GM06990 (cell line): ENCODE measurements around the gene DNAJB4.

ENCODE experiments used
- DNase-seq: peaks from one replicate; pipeline ENCODE4 v3.0.0-alpha.2; 2011; ENCODE audit not compliant: insufficient read length; ENCODE audit errors: extremely low read depth
- H3K27me3 ChIP-seq: replicated peaks from 2 replicates; pipeline ENCODE4 v1.6.0; 2011; ENCODE audit warnings: low read length; ENCODE audit not compliant: control insufficient read depth, insufficient read depth
- H3K36me3 ChIP-seq: 2 replicates; pipeline ENCODE4 v1.5.1; 2011; ENCODE audit warnings: low read length; ENCODE audit not compliant: control insufficient read depth, insufficient read depth
- H3K4me3 ChIP-seq: replicated peaks from 2 replicates; pipeline ENCODE4 v1.5.1; 2011; ENCODE audit warnings: low read depth, mild to moderate bottlenecking, control low read depth, low read length
- CTCF ChIP-seq: IDR thresholded peaks from 2 replicates; pipeline ENCODE4 v1.5.1; 2011; ENCODE audit warnings: low read length, control low read depth, mild to moderate bottlenecking, inconsistent platforms; ENCODE audit not compliant: insufficient read depth, poor library complexity, severe bottlenecking

The DNAJB4 gene

GRCh38 chr1:78005755-78006154 is 1.0 kb downstream of the DNAJB4 start:
- H3K4me3 ChIP-seq, result peak overlapping the region; percentile 74
- no peak for DNase-seq

DNA sequence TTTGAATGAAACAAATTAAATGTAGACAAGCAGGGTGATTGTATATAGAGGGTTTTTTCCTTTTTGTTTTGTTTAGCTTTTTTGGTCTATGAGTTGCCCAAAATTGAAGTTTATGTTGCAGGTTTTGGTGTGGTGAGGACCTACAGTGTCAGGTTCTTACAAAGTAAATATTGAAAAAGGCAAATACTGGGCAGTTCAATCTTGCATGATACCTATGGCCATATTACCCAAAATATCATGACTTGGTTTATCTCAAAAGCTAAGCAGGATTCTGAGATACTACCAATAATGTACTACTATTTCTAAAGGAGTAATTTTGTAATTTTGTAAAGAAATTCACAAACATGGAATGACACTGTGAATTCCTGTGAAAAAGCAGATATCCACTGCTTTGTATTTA is 1.8 kb downstream of the DNAJB4 start:
- no peak for TF ChIP-seq CTCF
- Histone ChIP-seq H3K36me3 (no peaks in the 10 kb centered on the region), H3K4me3 (peak overlapping the region; percentile 74), H3K27me3 (no peaks in the 10 kb centered on the region)
- no peak for DNase-seq

More at GRCh38 chr1:78005755-78006154, 1.0 kb downstream of the DNAJB4 start:
- H3K27me3 ChIP-seq, result no peaks in the 10 kb centered on the region
- TF ChIP-seq CTCF, result no peak
- H3K36me3 ChIP-seq, result no peaks in the 10 kb centered on the region

DNA sequence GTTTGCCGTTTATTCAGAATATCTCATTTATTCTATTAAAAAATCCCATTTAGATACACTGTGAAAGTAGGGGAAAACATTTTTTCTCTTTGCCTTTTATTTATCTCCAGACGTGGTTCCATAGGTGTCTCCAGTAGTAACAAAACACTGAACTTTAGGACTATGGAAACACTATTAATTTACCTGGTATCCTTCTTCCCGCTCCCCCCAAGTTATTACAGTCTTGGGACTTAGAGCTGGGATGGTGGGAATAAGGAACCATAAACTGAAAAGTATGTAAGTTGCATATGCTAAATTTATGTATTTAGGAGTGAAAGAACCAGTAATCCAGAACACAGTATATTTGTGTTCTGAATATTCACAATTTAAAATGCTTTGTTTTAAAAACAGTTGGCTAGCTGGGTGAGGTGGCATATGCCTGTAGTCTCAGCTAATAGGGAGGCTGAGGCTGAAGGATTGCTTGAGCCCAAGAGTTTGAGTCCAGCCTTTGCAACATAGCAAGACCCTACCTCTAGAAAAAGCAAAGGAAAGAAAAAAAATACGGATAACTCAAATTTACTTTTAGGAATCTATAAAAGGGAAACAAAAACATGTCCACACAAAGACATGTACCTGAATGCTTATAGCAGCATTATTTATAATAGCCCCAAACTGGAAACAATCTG is 3.1 kb downstream of the DNAJB4 start:
- DNase-seq, result no peak
- Histone ChIP-seq H3K4me3 (no peak overlapping the region), H3K27me3 (no peaks in the 10 kb centered on the region), H3K36me3 (no peaks in the 10 kb centered on the region)
- no peak for TF ChIP-seq CTCF

GRCh38 chr1:78009276-78009675 is 4.5 kb downstream of the DNAJB4 start:
- H3K4me3 ChIP-seq, result no peak overlapping the region
- no peaks in the 10 kb centered on the region for H3K36me3 ChIP-seq
- DNase-seq, result no peak
- no peaks in the 10 kb centered on the region for H3K27me3 ChIP-seq
- TF ChIP-seq CTCF, result no peak

- Histone ChIP-seq H3K36me3 (no peaks in the 10 kb centered on the region), H3K27me3 (no peaks in the 10 kb centered on the region), H3K4me3 (no peak overlapping the region)
- no peak for DNase-seq
- no peak for TF ChIP-seq CTCF
Observed at GRCh38 chr1:78009836-78010235, 5.1 kb downstream of the DNAJB4 start.

- no peak for DNase-seq
- no peaks in the 10 kb centered on the region for H3K27me3 ChIP-seq
- H3K36me3 ChIP-seq, result no peaks in the 10 kb centered on the region
- TF ChIP-seq CTCF, result no peak
- no peak overlapping the region for H3K4me3 ChIP-seq
Observed at GRCh38 chr1:78011050-78011449, 6.3 kb downstream of the DNAJB4 start.
